Pancreas (tissue), 10 donors: ENCODE results near the gene FSTL4. TPM values are rescaled to one million over a fixed set of nuclear protein-coding genes. Genes with fewer than 3 reads are reported as not detected.

ENCODE experiments used
- ATAC-seq, 4 donors: fragments of 200-7000 bp; cut with Tn5 transposase; one replicate each; pipeline versions ENCODE4 v1.8.0 to v1.9.1; 2020; ENCODE audit warnings: mild to moderate bottlenecking in 4 of 4, moderate library complexity in 4 of 4
- DNase-seq, 6 donors: peaks; one replicate each; pipeline ENCODE4 v3.0.0-alpha.2; 2020
- FAIRE-seq: peaks from 2 replicates; lab custom pipeline; 2012; peaks lifted over from hg19 to GRCh38; lab: Jason Lieb, UNC
- H3K27ac ChIP-seq, 4 donors: fragments of 200-600 bp; sonication (generic); 1 replicate in 3 of 4; 2 replicates in 1 of 4; pipeline versions ENCODE4 v1.5.0 to v1.8.0; 2020
- H3K27me3 ChIP-seq, 4 donors: fragments of 200-600 bp; one replicate each; pipeline ENCODE4 v1.8.0; 2021
- H3K36me3 ChIP-seq, 3 donors: fragments of 200-600 bp; sonication (generic) in 1 of 3; one replicate each; pipeline versions ENCODE4 v1.5.0 to v1.8.0; 2020 to 2021
- H3K4me1 ChIP-seq, 3 donors: fragments of 200-600 bp; one replicate each; pipeline ENCODE4 v1.8.0; 2021
- H3K4me3 ChIP-seq, 4 donors: fragments of 200-600 bp; sonication (generic) in 2 of 4; one replicate each; pipeline versions ENCODE4 v1.5.0 to v1.8.0; 2020 to 2021
- H3K9me3 ChIP-seq, 4 donors: fragments of 200-600 bp; one replicate each; pipeline ENCODE4 v1.8.0; 2021
- WGBS, 2 donors: extraction: QIAGEN DNeasy Blood & Tissue Kit; methylation state at CpG; one replicate each; pipeline ENCODE4 v1.1.7; 2013; 5-methylcytosine and 5-hydroxymethylcytosine counted together
- intact Hi-C, 3 donors: fragments of 100-400 bp; cut with DNase I; formaldehyde crosslinking; loops; one replicate each; pipeline versions ENCODE4 v1.11.1 to v1.14.2; 2022
- polyA plus RNA-seq, 2 donors: library from polyadenylated mRNA; stranded (reverse); fragments of 200-250 nt; gene quantifications; one replicate each; pipeline ENCODE4 v1.2.3, GENCODE V29; 2013
- total RNA-seq, 6 donors: library from RNA; stranded (reverse); fragmentation: NEBNext Ultra II Directional in 4 of 6; extraction: Animal tissue kit (Norgen Biotek cat#: 25700) in 4 of 6; gene quantifications; one replicate each; pipeline versions ENCODE4 v1.2.1 to v1.2.4, GENCODE V29; 2021 to 2023
- TF ChIP-seq, protein P1 (sequence below), 4 donors: fragments of 200-600 bp; sonication (generic) in 3 of 4; IDR thresholded peaks; one replicate each; pipeline versions ENCODE4 v1.5.0 to v1.8.0; 2021; ENCODE audit warnings: antibody characterized with exemption in 4 of 4
- donor health status: healthy with polysubstance abuse.
- donor health status: DM: no; HTN: no; CAD: no; lungs with moderate emphysema.
- donor health status: DM: no; HTN: no; CAD: no.
- donor health status: control.
- donor health status: control.
- donor health status: Bipolar disorder and iron deficiency.
- donor health status: DM: yes; HTN: yes; CAD: no.
- donor health status: DM: no; HTN: no; CAD: no.
- donor health status: DM: no; HTN: no; CAD: no.
- donor health status: DM: yes; HTN: yes; CAD: no.

The FSTL4 gene
- total and polyA plus RNA-seq, 8 donors = 0.68 to 2.4 (median 1.4) TPM

DNA sequence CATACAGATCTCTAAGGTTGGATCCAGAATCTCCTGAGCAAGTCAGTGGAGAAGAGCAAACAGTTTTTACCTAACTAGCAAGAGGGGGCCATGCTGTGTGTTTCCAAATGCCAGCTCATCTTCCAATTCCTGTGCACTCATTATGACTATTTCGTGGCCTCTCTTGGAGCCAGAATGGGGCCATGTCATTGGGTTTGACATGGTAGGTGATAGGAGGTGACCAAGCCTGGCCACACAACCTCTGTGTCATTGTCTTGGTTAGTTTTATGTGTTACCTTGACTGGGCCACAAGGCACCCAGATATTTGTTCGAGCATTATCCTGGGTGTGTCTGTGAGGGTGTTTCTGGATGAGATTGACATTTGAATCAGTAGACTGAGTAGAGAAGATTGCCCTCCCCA is 354.4 kb downstream of the FSTL4 start:
- TF ChIP-seq, protein P1, sequence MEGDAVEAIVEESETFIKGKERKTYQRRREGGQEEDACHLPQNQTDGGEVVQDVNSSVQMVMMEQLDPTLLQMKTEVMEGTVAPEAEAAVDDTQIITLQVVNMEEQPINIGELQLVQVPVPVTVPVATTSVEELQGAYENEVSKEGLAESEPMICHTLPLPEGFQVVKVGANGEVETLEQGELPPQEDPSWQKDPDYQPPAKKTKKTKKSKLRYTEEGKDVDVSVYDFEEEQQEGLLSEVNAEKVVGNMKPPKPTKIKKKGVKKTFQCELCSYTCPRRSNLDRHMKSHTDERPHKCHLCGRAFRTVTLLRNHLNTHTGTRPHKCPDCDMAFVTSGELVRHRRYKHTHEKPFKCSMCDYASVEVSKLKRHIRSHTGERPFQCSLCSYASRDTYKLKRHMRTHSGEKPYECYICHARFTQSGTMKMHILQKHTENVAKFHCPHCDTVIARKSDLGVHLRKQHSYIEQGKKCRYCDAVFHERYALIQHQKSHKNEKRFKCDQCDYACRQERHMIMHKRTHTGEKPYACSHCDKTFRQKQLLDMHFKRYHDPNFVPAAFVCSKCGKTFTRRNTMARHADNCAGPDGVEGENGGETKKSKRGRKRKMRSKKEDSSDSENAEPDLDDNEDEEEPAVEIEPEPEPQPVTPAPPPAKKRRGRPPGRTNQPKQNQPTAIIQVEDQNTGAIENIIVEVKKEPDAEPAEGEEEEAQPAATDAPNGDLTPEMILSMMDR (IDR thresholded peaks at IDR 0.05) = no peak
- Histone ChIP-seq H3K27ac (no peak overlapping the region), H3K36me3 (no peaks in the 10 kb centered on the region), H3K4me3 (no peak overlapping the region), H3K27me3 (no peaks in the 10 kb centered on the region), H3K9me3 (no peaks in the 10 kb centered on the region), H3K4me1 (peaks cover 0 to 9% (median 0%) of the 10 kb centered on the region in 3 donors)
- DNase-seq = no peak
- FAIRE-seq = no peak
- 92 to 98% methylated on average over 2 of the region's 2 CpGs for WGBS, 2 donors
- intact Hi-C loops = no loop called here
- ATAC-seq = no peak

DNA sequence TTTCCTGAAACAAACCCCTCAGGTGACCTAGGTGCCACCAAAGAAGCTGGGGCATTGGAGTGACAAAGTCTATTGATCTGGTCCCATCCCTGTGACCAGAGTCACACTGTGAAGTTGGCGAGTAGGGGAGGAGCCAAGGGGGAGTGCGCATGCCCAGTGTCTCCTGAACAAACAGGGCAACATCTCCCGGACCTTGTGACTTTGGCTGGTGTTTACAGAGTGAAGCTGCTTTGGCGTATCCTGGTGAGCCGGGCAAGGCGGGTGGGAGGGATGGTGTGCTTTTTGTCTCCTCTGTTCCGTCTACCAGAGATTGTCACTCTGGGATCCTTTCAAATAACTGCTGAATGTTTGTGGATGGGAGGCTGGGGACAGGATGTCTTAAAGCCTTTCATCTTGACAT is 356.1 kb downstream of the FSTL4 start:
- H3K9me3 ChIP-seq = no peaks in the 10 kb centered on the region
- no peak for DNase-seq
- WGBS, 2 donors = 78 to 86% methylated on average over 7 of the region's 7 CpGs
- H3K27me3 ChIP-seq = no peaks in the 10 kb centered on the region
- no peaks in the 10 kb centered on the region for H3K36me3 ChIP-seq
- H3K27ac ChIP-seq = no peak overlapping the region
- no peaks in the 10 kb centered on the region for H3K4me1 ChIP-seq
- FAIRE-seq = no peak
- ATAC-seq = peak in 1 of 4 donors; percentile 49
- H3K4me3 ChIP-seq = no peak overlapping the region
- TF ChIP-seq, protein P1 (IDR thresholded peaks at IDR 0.05) = no peak
- intact Hi-C loops = no loop called here

DNA sequence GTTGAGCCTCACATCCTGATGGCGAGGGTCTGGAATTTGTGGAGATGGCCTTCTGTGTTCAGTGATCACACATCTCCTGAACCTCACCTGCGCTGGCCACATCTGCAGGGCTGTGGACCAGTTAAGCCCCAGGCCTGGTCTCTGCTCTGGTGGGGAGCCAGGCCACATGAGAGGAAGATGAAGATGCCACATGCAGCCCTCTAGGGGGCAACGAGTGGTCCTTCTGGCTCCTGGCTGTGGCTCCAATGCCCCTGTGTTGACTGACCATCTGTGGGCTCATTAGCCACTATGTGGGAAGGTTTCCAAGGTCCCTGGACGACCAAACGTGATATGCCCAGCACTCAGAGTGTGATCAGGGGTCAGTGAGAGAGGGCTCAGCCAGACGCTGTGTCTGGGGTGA is 357.5 kb downstream of the FSTL4 start:
- TF ChIP-seq, protein P1 (IDR thresholded peaks at IDR 0.05) = no peak
- Histone ChIP-seq H3K36me3 (no peaks in the 10 kb centered on the region), H3K27me3 (no peaks in the 10 kb centered on the region), H3K27ac (no peak overlapping the region), H3K4me1 (no peaks in the 10 kb centered on the region), H3K9me3 (no peaks in the 10 kb centered on the region), H3K4me3 (no peak overlapping the region)
- ATAC-seq (no peak), DNase-seq (no peak), FAIRE-seq (no peak)
- intact Hi-C loops = no loop called here
- WGBS, 2 donors = 67 to 80% methylated on average over 6 of the region's 6 CpGs

DNA sequence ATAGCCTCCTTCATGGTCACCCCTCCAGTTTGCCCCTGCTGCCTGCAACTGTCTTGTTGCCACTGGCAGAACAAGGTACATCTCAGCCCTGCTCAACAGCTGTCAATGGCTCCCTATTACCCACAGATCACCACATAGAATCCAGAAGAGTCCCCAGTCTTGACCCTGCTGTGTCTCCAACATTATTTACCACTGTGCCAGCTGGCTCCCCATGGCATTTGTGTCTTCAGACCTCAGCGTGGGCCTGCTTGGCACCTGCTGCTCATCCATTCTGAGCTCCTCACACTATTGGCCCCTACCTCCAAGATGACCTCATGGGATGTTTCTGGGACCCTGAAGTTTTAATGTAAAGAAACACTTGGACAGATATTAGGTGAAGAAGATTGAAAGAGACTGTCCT is 358.7 kb downstream of the FSTL4 start:
- Histone ChIP-seq H3K27ac (no peak overlapping the region), H3K27me3 (no peaks in the 10 kb centered on the region), H3K9me3 (no peaks in the 10 kb centered on the region), H3K4me3 (no peak overlapping the region), H3K36me3 (no peaks in the 10 kb centered on the region), H3K4me1 (no peaks in the 10 kb centered on the region)
- ATAC-seq (no peak), FAIRE-seq (no peak), DNase-seq (no peak)
- intact Hi-C loops = no loop called here
- 93 to 100% methylated on average over 1 of the region's 1 CpG for WGBS, 2 donors
- TF ChIP-seq, protein P1 (IDR thresholded peaks at IDR 0.05) = no peak

DNA sequence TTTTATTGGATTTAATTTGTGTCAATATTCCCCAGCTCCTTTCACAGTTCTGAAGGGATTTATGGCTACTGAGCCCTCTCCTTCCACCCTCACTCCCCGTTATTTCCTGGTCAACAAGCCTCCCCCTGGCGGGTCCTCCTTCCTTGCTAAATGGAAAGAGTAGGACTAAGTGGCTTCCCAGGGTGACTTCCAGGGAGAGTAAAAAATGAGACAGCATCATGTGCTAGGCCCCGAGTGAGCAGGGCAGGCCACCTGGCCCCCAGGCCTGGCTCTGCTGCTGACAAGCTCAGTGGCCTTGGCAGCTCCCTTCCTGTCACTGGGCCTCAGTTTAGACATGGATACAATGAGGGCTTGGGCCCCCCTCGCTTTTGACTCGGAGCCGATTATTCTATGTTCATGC is 359.3 kb downstream of the FSTL4 start:
- H3K36me3 ChIP-seq = no peaks in the 10 kb centered on the region
- H3K27ac ChIP-seq = no peak overlapping the region
- no peaks in the 10 kb centered on the region for H3K9me3 ChIP-seq
- TF ChIP-seq, protein P1 (IDR thresholded peaks at IDR 0.05) = no peak
- H3K4me3 ChIP-seq = no peak overlapping the region
- intact Hi-C loops = no loop called here
- no peak for ATAC-seq
- WGBS, 2 donors = 95% methylated on average over 5 to 6 of the region's 6 CpGs
- no peaks in the 10 kb centered on the region for H3K27me3 ChIP-seq
- no peak for DNase-seq
- no peaks in the 10 kb centered on the region for H3K4me1 ChIP-seq
- FAIRE-seq = no peak
